CD4-positive, alpha-beta T cell treated with Interleukin-15 for 4 hours (primary cell): Measurements from ENCODE around the gene SHISA7.

Experiments used
- DNase-seq: peaks from one replicate; pipeline ENCODE4 v3.0.0-alpha.2; 2020; ENCODE audit warnings: low spot score

Gene SHISA7

GRCh38 chr19:55482156-55482961, 39.3 kb upstream of the SHISA7 start:
- no peak for DNase-seq

DNA sequence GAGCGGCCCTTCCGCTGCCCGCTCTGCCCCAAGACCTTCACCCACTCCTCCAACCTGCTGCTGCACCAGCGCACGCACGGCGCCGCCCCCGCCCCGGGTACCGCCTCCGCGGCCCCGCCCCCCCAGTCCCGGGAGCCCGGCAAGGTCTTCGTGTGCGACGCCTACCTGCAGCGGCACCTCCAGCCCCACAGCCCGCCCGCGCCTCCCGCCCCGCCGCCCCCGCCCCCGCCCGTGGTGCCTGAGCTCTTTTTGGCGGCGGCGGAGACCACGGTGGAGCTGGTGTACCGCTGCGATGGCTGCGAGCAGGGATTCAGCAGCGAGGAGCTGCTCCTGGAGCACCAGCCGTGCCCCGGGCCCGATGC, 38.7 kb upstream of the SHISA7 start:
- no peak for DNase-seq

DNA sequence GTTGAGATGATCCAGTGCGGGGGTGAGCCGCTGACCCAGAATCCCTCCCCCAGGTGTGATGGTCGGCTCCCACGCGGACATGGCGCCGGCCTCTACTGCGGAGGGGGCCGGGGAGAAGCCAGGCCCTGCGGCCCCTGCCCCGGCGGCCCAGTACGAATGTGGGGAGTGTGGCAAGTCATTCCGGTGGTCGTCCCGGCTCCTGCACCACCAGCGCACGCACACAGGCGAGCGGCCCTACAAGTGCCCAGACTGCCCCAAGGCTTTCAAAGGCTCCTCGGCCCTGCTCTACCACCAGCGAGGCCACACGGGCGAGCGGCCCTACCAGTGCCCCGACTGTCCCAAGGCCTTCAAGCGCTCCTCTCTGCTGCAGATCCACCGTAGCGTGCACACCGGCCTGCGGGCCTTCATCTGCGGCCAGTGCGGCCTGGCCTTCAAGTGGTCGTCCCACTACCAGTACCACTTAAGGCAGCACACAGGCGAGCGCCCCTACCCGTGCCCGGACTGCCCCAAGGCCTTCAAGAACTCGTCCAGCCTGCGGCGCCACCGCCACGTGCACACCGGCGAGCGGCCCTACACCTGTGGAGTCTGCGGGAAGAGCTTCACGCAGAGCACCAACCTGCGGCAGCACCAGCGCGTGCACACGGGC, 38.2 kb upstream of the SHISA7 start:
- no peak for DNase-seq

GRCh38 chr19:55479451-55480230, 36.5 kb upstream of the SHISA7 start:
- DNase-seq: no peak

DNA sequence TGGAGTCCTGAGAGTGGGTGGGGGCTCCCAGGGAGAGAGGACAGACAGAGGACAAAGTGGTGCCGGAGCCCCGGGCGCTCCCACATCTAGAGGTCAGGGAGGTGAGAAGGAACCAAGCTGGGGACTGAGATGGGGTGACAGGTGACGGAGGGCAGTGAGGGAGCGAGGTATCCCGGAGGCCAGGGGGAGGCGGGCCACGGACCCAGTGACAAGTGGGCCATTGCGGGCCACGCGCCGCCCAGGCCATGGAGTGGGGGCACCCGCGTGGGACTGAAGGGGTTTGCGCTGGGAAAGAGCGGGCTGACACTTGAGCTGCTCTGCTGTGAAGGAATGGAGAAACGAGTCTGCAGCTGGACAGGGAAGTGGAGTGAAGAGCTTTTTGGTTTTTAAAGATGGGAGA, 35.9 kb upstream of the SHISA7 start:
- no peak for DNase-seq

- DNase-seq: no peak
Observed at GRCh38 chr19:55478364-55478763, 35.3 kb upstream of the SHISA7 start.

DNA sequence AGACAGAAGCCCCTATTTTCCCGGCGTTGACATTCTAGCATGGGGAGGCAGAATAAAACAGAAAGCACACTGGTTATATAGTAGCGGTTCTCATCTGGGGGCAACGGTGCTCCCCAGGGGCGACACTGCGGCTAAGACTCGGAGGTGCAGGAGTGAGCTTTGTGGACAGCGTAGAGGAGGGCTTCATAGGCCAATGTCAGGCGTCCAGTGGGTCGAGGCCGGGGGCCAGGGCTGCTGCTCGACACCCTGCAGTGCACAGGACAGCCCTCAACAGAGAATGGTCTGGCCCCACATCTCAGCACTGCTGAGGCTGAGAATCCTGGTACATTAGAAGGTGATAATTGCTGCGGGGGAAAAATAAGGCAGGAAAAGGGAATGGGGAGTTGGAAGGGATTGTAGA, 34.8 kb upstream of the SHISA7 start:
- DNase-seq: no peak

DNA sequence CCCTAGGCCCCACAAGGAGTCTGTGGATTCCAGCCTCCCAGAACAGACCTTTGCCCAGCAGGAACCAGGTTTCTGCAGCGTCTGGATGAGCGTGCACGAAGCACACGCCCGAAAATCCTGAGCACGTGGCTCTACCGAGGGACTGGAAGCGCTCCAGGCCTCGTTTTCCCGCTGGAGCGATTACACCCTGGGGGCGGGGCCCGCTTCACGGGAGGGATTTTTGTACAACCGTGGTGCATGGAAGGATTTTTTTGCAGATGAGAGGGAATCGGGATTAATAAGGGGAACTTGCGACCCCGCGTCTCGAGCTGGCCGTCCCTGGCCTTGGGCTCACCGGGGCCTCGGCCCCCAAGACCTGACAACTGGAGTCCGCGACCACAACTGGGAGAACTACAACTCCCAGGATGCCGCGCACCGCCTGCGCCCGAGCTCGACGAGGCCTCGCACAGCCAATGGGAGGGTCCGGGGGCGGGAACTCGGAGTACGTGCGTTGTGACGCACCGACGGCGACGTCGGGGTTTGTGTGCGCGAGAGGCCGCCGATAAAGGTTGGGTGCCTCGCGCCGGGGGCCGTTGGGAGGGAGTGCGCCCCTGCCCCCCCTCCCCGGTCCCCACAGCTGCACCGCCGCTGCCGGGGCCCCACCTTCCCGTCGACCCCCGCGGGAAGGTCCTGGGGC, 33.1 kb upstream of the SHISA7 start, which contains the start of gene ZNF628:
Gene ZNF628, plus strand, starts transcription at position 518 of the 676 bp plus-strand sequence. CDS start 3,294 bp downstream, outside the sequence.
- DNase-seq: peak; percentile 98

- DNase-seq: no peak
Observed at GRCh38 chr19:55474269-55475265, 31.5 kb upstream of the SHISA7 start.

- no peak for DNase-seq
Observed at GRCh38 chr19:55473225-55474012, 30.3 kb upstream of the SHISA7 start.

GRCh38 chr19:55472463-55472862, 29.4 kb upstream of the SHISA7 start:
- DNase-seq: no peak

DNA sequence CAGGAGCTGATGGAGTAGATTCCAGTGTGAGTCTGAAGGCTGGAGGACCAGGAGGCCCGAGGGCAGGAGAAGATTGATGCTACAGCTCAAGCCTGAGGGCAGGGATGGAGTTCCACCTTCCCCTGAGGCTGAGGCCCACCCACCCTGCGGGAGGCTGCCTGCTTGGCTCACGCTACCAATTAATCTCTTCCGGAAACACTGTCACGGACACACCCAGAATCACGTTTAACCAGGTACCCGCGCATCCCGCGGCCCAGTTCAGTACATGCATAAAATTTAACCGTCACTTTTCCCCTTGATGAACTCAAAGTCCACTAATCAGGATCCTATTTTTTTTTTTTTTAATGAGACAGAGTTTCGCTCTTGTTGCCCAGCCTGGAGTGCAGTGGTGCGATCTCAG, 28.2 kb upstream of the SHISA7 start:
- no peak for DNase-seq

DNA sequence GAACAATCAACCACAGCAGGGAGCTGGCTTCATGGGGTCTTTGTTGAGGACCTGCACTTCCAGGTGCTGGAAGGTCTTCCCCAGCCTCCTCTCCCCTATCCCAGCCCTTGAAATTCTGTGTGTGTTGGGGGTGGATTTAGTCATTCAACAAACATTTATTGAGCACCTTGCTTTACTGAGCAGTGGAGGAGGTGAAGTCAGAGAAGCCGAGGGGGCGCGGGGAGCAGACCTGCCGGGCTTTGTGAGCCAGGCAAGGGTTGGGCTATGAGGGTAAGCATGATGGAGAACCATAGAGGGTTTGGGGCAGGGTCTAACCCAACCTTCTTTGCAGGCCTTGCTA, 24.9 kb upstream of the SHISA7 start:
- no peak for DNase-seq

DNA sequence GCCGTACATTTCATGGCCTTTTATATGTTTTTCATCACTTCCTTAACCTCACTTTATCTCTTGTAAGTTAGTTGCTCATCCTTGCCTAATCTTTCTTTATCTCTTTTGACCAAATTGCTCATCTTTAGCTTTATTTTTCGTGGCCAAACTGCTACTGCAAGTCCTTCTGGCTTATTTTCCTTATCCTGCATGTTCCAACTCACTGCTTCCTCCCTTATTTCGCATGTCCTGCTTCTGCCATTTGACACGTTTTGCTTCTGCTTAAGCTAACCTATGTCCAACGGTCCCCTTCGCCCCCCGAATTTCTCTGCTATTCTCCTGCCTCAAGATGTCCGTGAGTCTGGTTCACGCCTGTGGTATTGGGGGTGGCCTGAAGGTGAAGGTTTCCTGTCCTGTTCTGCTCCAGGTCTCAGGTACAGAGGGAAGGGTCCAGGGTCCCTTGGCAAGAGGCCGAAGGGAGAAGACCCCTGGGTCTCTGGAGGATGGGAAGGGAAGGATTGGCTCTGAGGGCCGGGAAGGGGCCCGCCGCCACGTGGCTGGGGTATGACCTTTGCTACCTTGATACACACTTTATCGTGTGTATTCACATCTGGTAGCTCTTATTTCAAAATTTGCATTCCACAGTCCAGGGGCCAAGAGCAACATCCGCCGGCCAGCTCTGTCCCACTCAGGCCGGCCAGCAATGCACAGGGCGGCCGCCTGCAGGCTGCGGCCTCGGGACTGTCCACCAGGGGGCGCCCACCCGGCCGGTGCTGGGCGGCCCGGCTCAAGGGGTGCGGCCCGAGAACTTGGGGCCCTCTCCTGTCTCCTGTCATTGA, 24.3 kb upstream of the SHISA7 start:
- DNase-seq: peak; percentile 60

- no peak for DNase-seq
Observed at GRCh38 chr19:55466241-55466614, 23.1 kb upstream of the SHISA7 start.

GRCh38 chr19:55465460-55466240, 22.6 kb upstream of the SHISA7 start:
- DNase-seq: no peak

- no peak for DNase-seq
Observed at GRCh38 chr19:55464662-55465054, 21.6 kb upstream of the SHISA7 start, which contains the start of gene C19orf85. Gene C19orf85 (minus strand): TSS chr19:55464751. CDS start chr19:55464554, 197 bp downstream.

DNA sequence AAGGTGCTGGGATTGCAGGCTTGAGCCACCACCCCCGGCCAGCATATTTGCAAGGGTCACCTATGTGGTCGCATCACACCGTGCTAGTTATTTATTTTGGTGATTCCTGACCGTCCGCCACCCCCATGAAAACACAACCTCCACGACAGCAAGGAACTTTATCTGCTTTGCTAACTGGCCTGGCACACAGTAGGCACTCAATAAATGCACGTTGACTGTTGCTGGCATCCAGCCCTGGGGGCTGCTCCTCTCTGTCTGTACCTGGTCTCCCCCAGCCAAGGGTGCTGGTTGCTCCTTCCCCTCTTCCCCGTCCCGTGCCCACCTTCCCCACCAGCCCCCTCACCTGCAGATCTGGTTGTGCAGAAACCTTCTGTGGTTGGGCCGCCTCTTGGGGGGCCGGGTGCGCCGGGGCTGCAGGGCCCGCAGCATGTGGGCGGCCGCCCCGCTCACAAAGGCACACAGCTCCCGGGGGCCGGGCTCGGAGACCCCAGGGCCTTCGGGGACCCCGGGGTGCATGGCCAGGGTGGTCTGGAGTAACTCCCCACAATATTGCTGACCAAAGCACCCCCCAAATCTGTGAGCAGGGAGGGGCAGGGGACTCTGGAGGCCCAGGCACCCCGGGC, 21.1 kb upstream of the SHISA7 start:
- no peak for DNase-seq
